B cell (primary cell): ENCODE data around the gene TNFRSF19. TPM values are rescaled to one million over a fixed set of nuclear protein-coding genes. Genes with fewer than 3 reads are reported as not detected.

ENCODE experiments used
- ATAC-seq: fragments of 200-7000 bp; cut with Tn5 transposase; one replicate; pipeline ENCODE4 v1.10.0; 2021; ENCODE audit warnings: low read depth, mild to moderate bottlenecking, moderate number of reproducible peaks, moderate library complexity
- CTCF ChIA-PET: fragments of 350-600 bp; sonication (Branson Sonifier 250); formaldehyde crosslinking; loops from one replicate; lab custom pipeline; 2021; ENCODE audit warnings: antibody characterized with exemption, inconsistent platforms; lab: Charles Lee
- POLR2A ChIA-PET: fragments of 350-600 bp; sonication (Branson Sonifier 250); formaldehyde crosslinking; loops from one replicate; lab custom pipeline; 2021; ENCODE audit warnings: antibody characterized with exemption; lab: Charles Lee
- DNase-seq: peaks from one replicate; pipeline ENCODE4 v3.0.0; 2013
- H2AFZ ChIP-seq: 2 replicates; pipeline ENCODE4 v1.6.1; 2012; ENCODE audit warnings: mild to moderate bottlenecking, low read depth, low read length; ENCODE audit not compliant: insufficient read depth, poor library complexity, severe bottlenecking
- H3K27ac ChIP-seq, 2 donors: 1 replicate in 1 of 2; 2 replicates in 1 of 2; pipeline ENCODE4 v1.5.1; 2012 to 2013; ENCODE audit warnings: low read length in 2 of 2, mild to moderate bottlenecking in 2 of 2, moderate library complexity in 1 of 2
- H3K27me3 ChIP-seq, 4 experiments: fragments of 200-600 bp in 1 of 4; sonication (generic) in 1 of 4; replicated peaks in 1 of 4; 1 replicate in 2 of 4; 2 replicates in 2 of 4; pipeline versions ENCODE4 v1.6.1 to v1.7.0; 2013 to 2016; ENCODE audit warnings: low read length in 3 of 4, mild to moderate bottlenecking in 2 of 4, mixed read lengths in 1 of 4, moderate library complexity in 1 of 4; ENCODE audit not compliant: insufficient read depth in 4 of 4, control insufficient read depth in 3 of 4; ENCODE audit errors: control extremely low read depth in 1 of 4
- H3K36me3 ChIP-seq, 2 experiments: replicated peaks in 1 of 2; 1 replicate in 1 of 2; 2 replicates in 1 of 2; pipeline versions ENCODE4 v1.6.1 to v1.7.1; 2013; ENCODE audit warnings: low read length in 1 of 2; ENCODE audit not compliant: insufficient read depth in 2 of 2, control insufficient read depth in 1 of 2; ENCODE audit errors: control extremely low read depth in 1 of 2, extremely low read depth in 1 of 2
- H3K4me1 ChIP-seq, 2 donors: fragments of 200-600 bp in 1 of 2; sonication (generic) in 1 of 2; 1 replicate in 1 of 2; 2 replicates in 1 of 2; pipeline versions ENCODE4 v1.5.1 to v1.6.1; 2013 to 2017; ENCODE audit warnings: low read length in 2 of 2; ENCODE audit not compliant: control insufficient read depth in 2 of 2, insufficient read depth in 2 of 2
- H3K4me2 ChIP-seq: replicated peaks from 2 replicates; pipeline ENCODE3; 2012; ENCODE audit warnings: mild to moderate bottlenecking, low read depth, low read length; ENCODE audit not compliant: poor library complexity, severe bottlenecking
- H3K4me3 ChIP-seq, 5 experiments: fragments of 200-600 bp in 1 of 5; sonication (generic) in 1 of 5; 1 replicate in 3 of 5; 2 replicates in 2 of 5; pipeline versions ENCODE4 v1.5.1 to v1.7.0; 2011 to 2016; ENCODE audit warnings: low read length in 4 of 5, mild to moderate bottlenecking in 4 of 5, low read depth in 2 of 5, control low read depth in 1 of 5, moderate library complexity in 1 of 5; ENCODE audit not compliant: insufficient read depth in 1 of 5; ENCODE audit errors: control extremely low read depth in 1 of 5, extremely low read depth in 1 of 5
- H3K79me2 ChIP-seq: fragments of 200-600 bp; sonication (generic); one replicate; pipeline ENCODE4 v1.6.0; 2016; ENCODE audit warnings: low read length; ENCODE audit not compliant: control insufficient read depth, insufficient read depth
- H3K9ac ChIP-seq: fragments of 200-600 bp; sonication (generic); 2 replicates; pipeline ENCODE4 v1.6.1; 2017; ENCODE audit warnings: mild to moderate bottlenecking, low read length, moderate library complexity
- H3K9me3 ChIP-seq, 3 donors: one replicate each; pipeline versions ENCODE4 v1.6.1 to v1.7.1; 2013; ENCODE audit warnings: low read length in 2 of 3; ENCODE audit not compliant: control insufficient read depth in 2 of 3, insufficient read depth in 1 of 3; ENCODE audit errors: control extremely low read depth in 1 of 3
- H4K20me1 ChIP-seq: 2 replicates; pipeline ENCODE4 v1.6.0; 2012; ENCODE audit warnings: mild to moderate bottlenecking, low read length; ENCODE audit not compliant: insufficient read depth, control insufficient read depth, poor library complexity, severe bottlenecking
- H3K27ac Mint-ChIP-seq: one replicate; pipeline ENCODE4 v1.8.0; 2021; ENCODE audit warnings: mixed read lengths
- H3K27me3 Mint-ChIP-seq: one replicate; pipeline ENCODE4 v1.8.0; 2021; ENCODE audit warnings: mixed read lengths
- H3K4me1 Mint-ChIP-seq: one replicate; pipeline ENCODE4 v1.8.0; 2021; ENCODE audit warnings: mixed read lengths
- H3K4me3 Mint-ChIP-seq: one replicate; pipeline ENCODE4 v1.8.0; 2021; ENCODE audit warnings: mixed read lengths
- H3K9me3 Mint-ChIP-seq: one replicate; pipeline ENCODE4 v1.8.0; 2022; ENCODE audit warnings: mixed read lengths; ENCODE audit not compliant: insufficient read depth
- EZH2 ChIP-seq: IDR thresholded peaks from 2 replicates; pipeline ENCODE4 v1.6.1; 2012; ENCODE audit warnings: borderline replicate concordance, low read depth, mild to moderate bottlenecking, moderate library complexity, low read length; ENCODE audit not compliant: insufficient read depth, poor library complexity, severe bottlenecking
- WGBS: methylation state at CpG from one replicate; pipeline ENCODE4 v1.1.5; 2013; ENCODE audit warnings: missing lambda C conversion rate; ENCODE audit not compliant: insufficient coverage; 5-methylcytosine and 5-hydroxymethylcytosine counted together
- intact Hi-C: fragments of 100-400 bp; cut with micrococcal nuclease; formaldehyde crosslinking; loops from one replicate; pipeline ENCODE4 v1.10.0; 2022
- polyA plus RNA-seq: library from polyadenylated mRNA; depleted of rRNA; stranded (reverse); fragments of >200 nt; gene quantifications from 2 replicates; pipeline ENCODE4 v1.2.3, GENCODE V29; 2012
- total RNA-seq, 2 donors: library from RNA; stranded (reverse); fragments of 120-200 nt in 1 of 2; gene quantifications; 1 replicate in 1 of 2; 2 replicates in 1 of 2; pipeline versions ENCODE4 v1.2.3 to v1.2.4, GENCODE V29; 2013 to 2022
- TF ChIP-seq, protein P1 (sequence below): fragments of 200-600 bp; IDR thresholded peaks from one replicate; pipeline ENCODE4 v1.8.0; 2022; ENCODE audit warnings: antibody characterized with exemption, mild to moderate bottlenecking

Gene TNFRSF19
- total and polyA plus RNA-seq, 2 donors (not counting 1 experiment from before 2014, with no cell fraction given) = 0.36 TPM; not detected in 1

GRCh38 chr13:23567906-23568460 lies 2.2 kb upstream of the TNFRSF19 start:
- DNase-seq (no peak), ATAC-seq (no peak)
- Histone ChIP-seq H3K36me3 (no peaks in the 10 kb centered on the region), H3K4me2 (no peak overlapping the region), H3K9me3 (peaks cover 0 to 2% (median 0%) of the 10 kb centered on the region in 3 donors), H3K27me3 (peaks cover 0 to 25% (median 18%) of the 10 kb centered on the region in 4 experiments), H3K27ac (no peak overlapping the region), H3K79me2 (no peaks in the 10 kb centered on the region), H2AFZ (no peak overlapping the region), H3K9ac (no peak overlapping the region), H4K20me1 (no peaks in the 10 kb centered on the region), H3K4me1 (no peaks in the 10 kb centered on the region), H3K4me3 (no peak overlapping the region)
- Mint-ChIP-seq H3K27me3 (peaks cover 46% of the 10 kb centered on the region), H3K27ac (no peak overlapping the region), H3K4me3 (no peak overlapping the region), H3K4me1 (no peaks in the 10 kb centered on the region), H3K9me3 (no peaks in the 10 kb centered on the region)
- intact Hi-C loops = no loop called here
- TF ChIP-seq, protein P1, sequence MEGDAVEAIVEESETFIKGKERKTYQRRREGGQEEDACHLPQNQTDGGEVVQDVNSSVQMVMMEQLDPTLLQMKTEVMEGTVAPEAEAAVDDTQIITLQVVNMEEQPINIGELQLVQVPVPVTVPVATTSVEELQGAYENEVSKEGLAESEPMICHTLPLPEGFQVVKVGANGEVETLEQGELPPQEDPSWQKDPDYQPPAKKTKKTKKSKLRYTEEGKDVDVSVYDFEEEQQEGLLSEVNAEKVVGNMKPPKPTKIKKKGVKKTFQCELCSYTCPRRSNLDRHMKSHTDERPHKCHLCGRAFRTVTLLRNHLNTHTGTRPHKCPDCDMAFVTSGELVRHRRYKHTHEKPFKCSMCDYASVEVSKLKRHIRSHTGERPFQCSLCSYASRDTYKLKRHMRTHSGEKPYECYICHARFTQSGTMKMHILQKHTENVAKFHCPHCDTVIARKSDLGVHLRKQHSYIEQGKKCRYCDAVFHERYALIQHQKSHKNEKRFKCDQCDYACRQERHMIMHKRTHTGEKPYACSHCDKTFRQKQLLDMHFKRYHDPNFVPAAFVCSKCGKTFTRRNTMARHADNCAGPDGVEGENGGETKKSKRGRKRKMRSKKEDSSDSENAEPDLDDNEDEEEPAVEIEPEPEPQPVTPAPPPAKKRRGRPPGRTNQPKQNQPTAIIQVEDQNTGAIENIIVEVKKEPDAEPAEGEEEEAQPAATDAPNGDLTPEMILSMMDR = no peak
- no peak for TF ChIP-seq EZH2
- ChIA-PET CTCF (no interaction called here), POLR2A (no interaction called here)
- 85% methylated on average over 7 of the region's 9 CpGs for WGBS

DNA sequence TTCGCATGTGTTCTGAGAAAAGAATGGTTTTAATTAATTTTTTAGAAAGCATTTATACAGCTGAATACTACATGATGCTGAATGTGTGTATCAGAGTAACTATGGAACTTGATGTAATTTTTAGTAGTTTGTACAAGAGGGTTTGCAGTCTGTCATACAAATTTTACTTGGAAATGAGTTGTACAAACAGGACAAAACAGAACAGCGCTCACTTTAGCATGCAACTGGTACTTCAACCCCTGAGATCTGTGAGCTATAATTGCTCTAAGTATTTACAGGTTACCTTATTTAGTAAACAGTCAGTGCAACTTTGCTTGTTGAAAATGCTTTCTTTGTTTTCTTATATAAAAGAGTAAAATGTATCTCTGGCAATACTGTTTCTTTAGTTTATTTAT lies 706 bp downstream of the TNFRSF19 start:
- Histone ChIP-seq H2AFZ (no peak overlapping the region), H3K4me2 (no peak overlapping the region), H3K9ac (no peak overlapping the region), H3K9me3 (peaks cover 0 to 2% (median 0%) of the 10 kb centered on the region in 3 donors), H3K79me2 (no peaks in the 10 kb centered on the region), H3K27ac (no peak overlapping the region), H3K27me3 (peaks cover 0 to 36% (median 23%) of the 10 kb centered on the region in 4 experiments), H3K4me3 (no peak overlapping the region), H3K4me1 (no peaks in the 10 kb centered on the region), H3K36me3 (no peaks in the 10 kb centered on the region), H4K20me1 (no peaks in the 10 kb centered on the region)
- intact Hi-C loops = no loop called here
- ChIA-PET CTCF (interaction anchor here (1.1 kb wide), 1 partner anchor 649 kb away, joined by 3 read pairs; no protein-coding TSS in a partner anchor), POLR2A (no interaction called here)
- ATAC-seq (no peak), DNase-seq (no peak)
- no peak overlapping the region for H3K27ac Mint-ChIP-seq
- WGBS = no CpG with 5 or more reads among the region's 2 CpGs
- H3K9me3 Mint-ChIP-seq = no peaks in the 10 kb centered on the region
- H3K4me3 Mint-ChIP-seq = no peak overlapping the region
- peaks cover 59% of the 10 kb centered on the region for H3K27me3 Mint-ChIP-seq
- no peaks in the 10 kb centered on the region for H3K4me1 Mint-ChIP-seq
- TF ChIP-seq, protein P1 = no peak
- TF ChIP-seq EZH2 = no peak
